Measurements from ENCODE around the gene ITSN2.
A peak's percentile ranks its signal among the peaks of the same experiment; 100 is the strongest.

ITSN2 gene

DNA sequence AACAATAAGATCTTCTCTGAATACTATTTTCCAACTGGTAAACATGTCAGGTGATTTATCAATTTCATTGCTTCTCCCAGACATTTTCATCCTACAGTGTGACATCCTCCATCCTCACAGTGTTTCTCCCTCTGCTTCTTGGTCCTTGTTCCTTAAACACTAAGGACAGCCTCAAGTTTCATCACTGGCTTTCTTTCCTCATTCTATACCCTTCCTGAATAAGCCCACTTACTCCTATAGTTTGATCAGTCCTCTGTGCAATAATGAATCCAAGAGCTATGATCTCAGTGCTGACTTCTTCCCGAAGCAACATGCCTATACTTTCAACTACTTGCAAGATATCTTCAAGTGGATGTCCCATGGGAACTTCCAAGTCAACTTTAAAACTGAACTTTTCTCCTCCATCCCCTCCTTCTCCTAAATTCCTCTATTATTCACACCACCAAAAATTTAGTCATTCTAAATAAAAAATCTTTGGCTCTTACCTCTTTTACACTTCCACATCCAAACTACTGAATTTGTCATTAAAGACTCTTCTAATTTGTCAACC, 97.8 kb downstream of the ITSN2 start:
- no peak for DNase-seq

DNA sequence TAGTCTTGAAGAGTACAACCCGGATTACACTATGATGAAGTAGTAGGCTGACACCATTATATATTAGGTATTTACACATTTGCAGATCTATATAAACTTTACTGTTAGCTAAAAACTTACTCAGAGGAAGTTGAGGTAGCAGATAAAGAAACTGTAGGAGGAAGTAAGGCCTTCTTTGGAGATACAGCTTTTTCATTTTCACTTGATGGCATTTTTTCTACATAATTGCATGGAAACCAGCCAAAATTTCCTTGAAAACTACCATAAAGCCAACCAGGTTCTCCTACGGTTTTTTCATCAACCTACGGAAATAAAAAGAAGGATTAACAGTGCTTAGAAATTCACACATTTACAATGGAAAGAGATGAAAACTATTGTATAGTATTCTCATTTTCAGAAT, 98.9 kb downstream of the ITSN2 start:
- no peak for DNase-seq

DNA sequence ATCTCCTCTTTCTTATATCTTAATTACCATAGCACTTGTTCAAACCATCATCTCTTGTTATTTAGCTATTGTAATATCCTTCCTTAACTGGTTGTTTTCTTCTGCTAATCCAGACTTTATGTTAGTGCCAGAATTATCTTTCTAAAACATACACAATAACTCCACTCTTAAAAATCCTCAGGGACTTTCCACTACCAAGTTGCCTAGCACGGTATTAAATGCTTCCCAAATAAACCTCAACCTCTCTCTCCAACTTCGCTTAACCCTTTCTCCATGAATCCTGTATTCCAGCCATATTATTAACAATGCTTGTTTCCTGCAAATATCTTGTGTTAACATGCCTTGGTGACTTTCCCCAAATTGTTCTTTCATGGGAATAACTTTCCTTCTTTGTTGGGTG, 101.0 kb downstream of the ITSN2 start:
- no peak for DNase-seq

- DNase-seq: no peak
These were observed 101.6 kb downstream of the ITSN2 start for GRCh38 chr2:24258718-24259117.

GRCh38 chr2:24253303-24253919, 106.9 kb downstream of the ITSN2 start:
- DNase-seq: no peak

- no peak for DNase-seq
These were observed 112.7 kb downstream of the ITSN2 start for GRCh38 chr2:24247592-24247991.

- DNase-seq: no peak
These were observed 113.2 kb downstream of the ITSN2 start for GRCh38 chr2:24247164-24247563.

- no peak for DNase-seq
These were observed 114.2 kb downstream of the ITSN2 start for GRCh38 chr2:24245986-24246776.

DNA sequence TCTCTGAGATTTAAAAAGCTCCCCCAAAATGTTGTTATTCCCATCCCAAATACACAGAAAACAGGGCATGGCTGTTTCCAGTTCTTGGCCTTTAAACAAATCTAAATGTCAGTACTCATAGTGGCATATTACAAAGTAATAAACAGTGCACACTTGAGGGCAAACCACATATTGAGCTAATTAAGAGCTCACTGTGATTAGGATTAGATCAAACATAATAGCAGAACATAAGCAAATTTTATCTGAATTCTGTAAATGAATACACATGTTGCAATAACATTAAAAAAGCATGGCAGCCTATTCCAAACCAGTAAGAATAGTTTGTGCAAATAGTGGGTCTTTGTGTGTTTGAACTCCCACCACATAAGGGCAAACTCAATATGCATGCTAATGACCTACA, 118.8 kb downstream of the ITSN2 start:
- DNase-seq: no peak

DNA sequence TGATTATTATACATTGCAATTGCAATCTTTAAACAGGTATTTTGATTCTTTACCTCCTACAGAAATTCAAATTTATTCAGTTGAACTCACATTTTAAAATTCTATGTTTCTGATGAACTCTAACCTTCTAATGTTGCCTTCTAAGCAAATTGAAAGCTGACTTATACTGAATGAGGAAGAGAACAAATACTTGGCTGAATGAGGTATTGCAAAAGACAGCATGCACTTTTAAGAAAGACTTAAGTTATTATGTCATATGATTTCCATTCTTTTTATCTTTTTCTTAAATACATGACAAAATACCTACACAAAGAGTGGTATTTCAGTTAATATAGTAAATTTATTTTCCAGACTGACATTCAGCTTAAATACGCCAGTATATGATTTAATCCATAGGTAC, 120.8 kb downstream of the ITSN2 start:
- DNase-seq: no peak

DNA sequence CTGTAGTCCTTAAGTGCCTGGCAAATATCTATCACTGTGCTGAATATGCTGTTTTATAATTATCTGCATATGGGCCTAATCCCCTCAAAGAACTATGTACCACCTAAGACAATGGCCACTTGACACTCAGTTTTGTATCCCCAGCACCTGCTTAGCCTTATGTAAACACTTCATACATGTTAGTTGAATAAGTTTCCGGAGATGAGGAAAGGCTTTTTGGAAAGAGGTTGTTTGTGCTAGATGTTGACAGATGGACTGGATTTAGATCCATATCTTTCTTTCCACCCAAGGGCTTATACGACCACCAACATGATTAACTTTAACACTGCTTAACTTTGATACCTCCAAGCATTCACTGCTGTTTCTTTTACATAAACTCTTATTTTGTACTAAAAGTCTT, 122.2 kb downstream of the ITSN2 start:
- peak; percentile 70 for DNase-seq

GRCh38 chr2:24237313-24237712, 123.0 kb downstream of the ITSN2 start:
- no peak for DNase-seq

GRCh38 chr2:24233321-24233720, 127.0 kb downstream of the ITSN2 start:
- no peak for DNase-seq

- DNase-seq: no peak
These were observed 128.9 kb downstream of the ITSN2 start for GRCh38 chr2:24231461-24231881.

GRCh38 chr2:24228470-24228869, 131.9 kb downstream of the ITSN2 start:
- DNase-seq: peak; percentile 11

DNA sequence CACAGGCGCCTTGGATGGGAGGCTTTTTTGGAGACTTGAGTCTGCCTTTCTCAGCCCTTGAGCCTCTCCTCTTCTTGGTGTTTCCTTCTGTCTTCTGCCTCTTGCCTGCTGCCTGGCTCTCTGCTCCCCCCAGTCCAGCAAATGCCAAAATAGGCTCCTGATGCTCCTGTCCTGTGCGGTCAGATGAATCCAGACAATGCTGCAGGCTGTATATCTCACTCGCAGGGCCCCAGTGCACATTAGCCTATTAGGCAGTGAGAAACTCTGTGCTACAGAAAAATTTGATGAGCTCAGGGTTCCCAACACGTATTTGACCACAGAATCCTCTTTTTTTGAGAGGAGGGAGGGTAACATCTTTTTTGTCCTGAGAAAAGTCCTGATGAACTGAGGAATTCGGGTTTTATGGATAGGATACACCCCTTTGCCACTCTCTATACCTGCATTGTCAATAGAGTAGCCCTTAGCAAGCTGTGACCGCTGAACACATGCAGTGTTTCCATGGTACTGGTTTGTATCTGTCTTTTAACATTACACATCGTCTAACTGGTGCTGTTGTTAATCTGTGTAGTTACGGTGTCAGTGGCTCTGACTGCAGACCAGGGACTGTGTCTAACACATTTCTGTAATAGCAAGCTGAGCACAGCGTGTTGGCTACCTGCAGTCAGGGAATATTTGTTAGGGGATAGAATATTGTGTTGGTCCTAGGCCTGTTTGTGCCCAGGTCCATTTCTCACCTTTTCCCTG, 134.7 kb downstream of the ITSN2 start:
- DNase-seq: no peak

- DNase-seq: no peak
These were observed 137.4 kb downstream of the ITSN2 start for GRCh38 chr2:24222946-24223345.

- no peak for DNase-seq
These were observed 138.8 kb downstream of the ITSN2 start for GRCh38 chr2:24221343-24222050.

- no peak for DNase-seq
These were observed 139.6 kb downstream of the ITSN2 start for GRCh38 chr2:24220554-24221291.

DNA sequence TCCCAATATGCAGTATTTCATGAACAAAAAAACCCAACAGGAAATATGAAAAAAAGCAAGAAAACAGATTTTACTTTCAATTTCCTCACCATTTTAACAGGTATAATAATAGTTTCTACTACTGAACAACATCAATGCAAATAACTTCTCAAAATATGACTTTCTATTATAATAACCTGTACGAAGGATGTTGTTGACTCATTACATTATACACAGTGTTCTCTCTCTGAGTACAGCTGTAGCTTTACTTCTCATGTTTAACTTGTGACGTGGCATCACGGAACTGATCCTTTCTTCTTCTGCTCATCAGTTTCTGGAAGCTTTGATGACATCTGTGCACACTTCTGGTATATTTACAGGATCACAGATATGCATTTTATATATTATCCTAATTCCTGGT, 145.5 kb downstream of the ITSN2 start:
- no peak for DNase-seq

- DNase-seq: no peak
These were observed 148.9 kb downstream of the ITSN2 start for GRCh38 chr2:24211408-24211807.

- DNase-seq: no peak
These were observed 149.6 kb downstream of the ITSN2 start for GRCh38 chr2:24210723-24211122.
